Measurements from ENCODE around the gene LIME1.

The LIME1 gene

GRCh38 chr20:63709149-63709527, 27.3 kb upstream of the LIME1 start:
- Histone ChIP-seq H3K4me1 (ENCODE audit: control insufficient read depth in 2 of 2, insufficient read depth in 1 of 2, low read depth in 1 of 2, low read length in 2 of 2) (peaks cover 12 to 13% of the 10 kb centered on the region in 2 donors), H3K14ac (ENCODE audit: low read length) (no peak overlapping the region), H3K79me1 (ENCODE audit: low read depth, low read length) (peaks cover 30% of the 10 kb centered on the region), H4K8ac (ENCODE audit: low read depth, low read length) (no peak overlapping the region), H2BK5ac (ENCODE audit: low read length) (no peak overlapping the region), H2BK12ac (ENCODE audit: low read length) (no peak overlapping the region), H3K4me3 (ENCODE audit: low read length in 2 of 2) (peak overlapping the region in 1 of 2 donors; percentile 91), H3K4ac (ENCODE audit: low read length) (no peak overlapping the region), H3K27ac (replicated peaks; ENCODE audit: low read length) (no peak overlapping the region), H3K18ac (ENCODE audit: low read length) (no peak overlapping the region), H4K91ac (ENCODE audit: low read depth, low read length, poor library complexity) (no peak overlapping the region), H2BK15ac (ENCODE audit: low read length) (no peak overlapping the region), H2BK120ac (ENCODE audit: low read depth, low read length) (no peak overlapping the region), H2AK5ac (ENCODE audit: low read depth, low read length) (no peak overlapping the region), H3K4me2 (ENCODE audit: insufficient read depth, low read length, poor library complexity, severe bottlenecking) (no peak overlapping the region), H2AFZ (ENCODE audit: low read length) (no peak overlapping the region), H3K36me3 (replicated peaks in 1 of 2; ENCODE audit: control insufficient read depth in 2 of 2, insufficient read depth in 2 of 2, low read length in 2 of 2) (peaks cover 35 to 77% of the 10 kb centered on the region in 2 donors), H3K27me3 (ENCODE audit: control insufficient read depth in 3 of 3, insufficient read depth in 3 of 3, low read depth in 1 of 3, low read length in 3 of 3) (no peaks in the 10 kb centered on the region), H3K9me3 (replicated peaks in 1 of 2; ENCODE audit: control insufficient read depth in 2 of 2, insufficient read depth in 1 of 2, low read depth in 1 of 2, low read length in 2 of 2) (peaks cover 0 to 22% of the 10 kb centered on the region in 2 donors), H3K9ac (ENCODE audit: low read depth, low read length, poor library complexity) (no peak overlapping the region), H3K23ac (ENCODE audit: low read depth, low read length, poor library complexity) (peak overlapping the region; percentile 99)
- DNase-seq (ENCODE audit: low spot score): no peak
- no CpG with 5 or more reads among the region's 17 CpGs for WGBS, 2 donors (ENCODE audit: extremely low coverage in 2 of 2, insufficient read length in 2 of 2, insufficient replicate concordance in 1 of 2)

DNA sequence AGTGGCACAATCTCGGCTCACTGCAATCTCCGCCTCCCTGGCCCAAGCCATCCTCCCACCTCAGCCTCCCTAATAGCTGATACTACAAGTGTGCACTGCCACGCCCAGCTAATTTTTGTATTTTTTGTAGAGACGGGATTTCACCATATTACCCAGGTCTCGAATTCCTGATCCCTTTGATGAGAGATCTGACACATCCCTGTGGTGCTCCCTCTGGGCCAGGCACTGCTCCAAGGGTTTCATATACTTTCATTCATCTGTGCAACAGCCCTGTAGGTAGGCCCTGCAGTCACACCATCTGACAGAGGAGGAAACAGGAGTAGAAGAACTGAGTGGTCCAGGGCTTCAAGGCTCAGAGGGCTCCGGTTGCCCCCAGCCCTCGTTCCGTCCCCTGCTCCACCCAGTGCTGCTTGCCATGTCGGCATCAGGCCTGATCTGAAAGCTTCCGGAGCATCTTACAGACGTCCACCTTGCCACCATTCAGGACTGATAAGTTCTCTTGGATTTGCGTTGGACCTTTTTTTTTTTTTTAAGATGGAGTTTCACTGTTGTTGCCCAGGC, 25.3 kb upstream of the LIME1 start:
- Histone ChIP-seq H4K8ac (ENCODE audit: low read depth, low read length) (no peak overlapping the region), H2BK12ac (ENCODE audit: low read length) (no peak overlapping the region), H3K27me3 (ENCODE audit: control insufficient read depth in 3 of 3, insufficient read depth in 3 of 3, low read depth in 1 of 3, low read length in 3 of 3) (no peaks in the 10 kb centered on the region), H3K4ac (ENCODE audit: low read length) (no peak overlapping the region), H2AK5ac (ENCODE audit: low read depth, low read length) (no peak overlapping the region), H2BK120ac (ENCODE audit: low read depth, low read length) (no peak overlapping the region), H3K18ac (ENCODE audit: low read length) (no peak overlapping the region), H3K4me3 (ENCODE audit: low read length in 2 of 2) (no peak overlapping the region), H4K91ac (ENCODE audit: low read depth, low read length, poor library complexity) (no peak overlapping the region), H3K79me1 (ENCODE audit: low read depth, low read length) (peaks cover 25% of the 10 kb centered on the region), H2BK15ac (ENCODE audit: low read length) (no peak overlapping the region), H3K9me3 (replicated peaks in 1 of 2; ENCODE audit: control insufficient read depth in 2 of 2, insufficient read depth in 1 of 2, low read depth in 1 of 2, low read length in 2 of 2) (peaks cover 2 to 36% of the 10 kb centered on the region in 2 donors), H3K9ac (ENCODE audit: low read depth, low read length, poor library complexity) (no peak overlapping the region), H3K4me2 (ENCODE audit: insufficient read depth, low read length, poor library complexity, severe bottlenecking) (no peak overlapping the region), H3K14ac (ENCODE audit: low read length) (no peak overlapping the region), H2AFZ (ENCODE audit: low read length) (no peak overlapping the region), H3K36me3 (replicated peaks in 1 of 2; ENCODE audit: control insufficient read depth in 2 of 2, insufficient read depth in 2 of 2, low read length in 2 of 2) (peaks cover 15 to 73% of the 10 kb centered on the region in 2 donors), H3K27ac (replicated peaks; ENCODE audit: low read length) (no peak overlapping the region), H3K23ac (ENCODE audit: low read depth, low read length, poor library complexity) (no peak overlapping the region), H3K4me1 (ENCODE audit: control insufficient read depth in 2 of 2, insufficient read depth in 1 of 2, low read depth in 1 of 2, low read length in 2 of 2) (peaks cover 12 to 13% of the 10 kb centered on the region in 2 donors), H2BK5ac (ENCODE audit: low read length) (no peak overlapping the region)
- no CpG with 5 or more reads among the region's 12 CpGs for WGBS, 2 donors (ENCODE audit: extremely low coverage in 2 of 2, insufficient read length in 2 of 2, insufficient replicate concordance in 1 of 2)
- no peak for DNase-seq (ENCODE audit: low spot score)

DNA sequence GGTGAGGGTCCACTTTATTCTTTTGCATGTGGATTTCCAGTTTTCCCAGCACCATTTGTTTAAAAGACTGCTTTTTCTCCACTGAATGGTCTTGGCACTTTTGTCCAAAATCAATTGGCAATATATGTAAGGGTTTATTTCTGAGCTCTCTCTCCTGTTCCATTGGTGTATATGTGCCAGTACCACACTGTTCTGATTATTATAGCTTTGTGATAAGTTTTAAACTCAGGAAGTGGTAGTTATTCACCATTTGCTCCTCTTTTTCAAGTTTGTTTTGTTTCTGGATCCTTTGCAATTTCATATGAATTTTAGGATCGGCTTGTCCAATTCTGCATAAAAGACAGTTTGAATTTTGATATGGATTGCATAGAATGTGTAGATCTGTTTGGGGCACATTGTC, 24.3 kb upstream of the LIME1 start:
- H4K91ac ChIP-seq (ENCODE audit: low read depth, low read length, poor library complexity): no peak overlapping the region
- DNase-seq (ENCODE audit: low spot score): no peak
- H3K4ac ChIP-seq (ENCODE audit: low read length): no peak overlapping the region
- H2BK15ac ChIP-seq (ENCODE audit: low read length): no peak overlapping the region
- H3K14ac ChIP-seq (ENCODE audit: low read length): no peak overlapping the region
- no peak overlapping the region for H2BK5ac ChIP-seq (ENCODE audit: low read length)
- no peak overlapping the region for H4K8ac ChIP-seq (ENCODE audit: low read depth, low read length)
- H3K79me1 ChIP-seq (ENCODE audit: low read depth, low read length): peaks cover 18% of the 10 kb centered on the region
- peaks cover 6 to 8% of the 10 kb centered on the region in 2 donors for H3K4me1 ChIP-seq (ENCODE audit: control insufficient read depth in 2 of 2, insufficient read depth in 1 of 2, low read depth in 1 of 2, low read length in 2 of 2)
- no peak overlapping the region for H2AK5ac ChIP-seq (ENCODE audit: low read depth, low read length)
- H3K18ac ChIP-seq (ENCODE audit: low read length): no peak overlapping the region
- no CpG with 5 or more reads among the region's 1 CpG for WGBS, 2 donors (ENCODE audit: extremely low coverage in 2 of 2, insufficient read length in 2 of 2, insufficient replicate concordance in 1 of 2)
- H3K4me3 ChIP-seq (ENCODE audit: low read length in 2 of 2): no peak overlapping the region
- peaks cover 10 to 74% of the 10 kb centered on the region in 2 donors for H3K36me3 ChIP-seq (replicated peaks in 1 of 2; ENCODE audit: control insufficient read depth in 2 of 2, insufficient read depth in 2 of 2, low read length in 2 of 2)
- H2BK12ac ChIP-seq (ENCODE audit: low read length): no peak overlapping the region
- H2BK120ac ChIP-seq (ENCODE audit: low read depth, low read length): no peak overlapping the region
- no peak overlapping the region for H3K23ac ChIP-seq (ENCODE audit: low read depth, low read length, poor library complexity)
- H3K9me3 ChIP-seq (replicated peaks in 1 of 2; ENCODE audit: control insufficient read depth in 2 of 2, insufficient read depth in 1 of 2, low read depth in 1 of 2, low read length in 2 of 2): peaks cover 2 to 43% of the 10 kb centered on the region in 2 donors
- H3K4me2 ChIP-seq (ENCODE audit: insufficient read depth, low read length, poor library complexity, severe bottlenecking): no peak overlapping the region
- H3K27me3 ChIP-seq (ENCODE audit: control insufficient read depth in 3 of 3, insufficient read depth in 3 of 3, low read depth in 1 of 3, low read length in 3 of 3): no peaks in the 10 kb centered on the region
- no peak overlapping the region for H2AFZ ChIP-seq (ENCODE audit: low read length)
- H3K27ac ChIP-seq (replicated peaks; ENCODE audit: low read length): no peak overlapping the region
- no peak overlapping the region for H3K9ac ChIP-seq (ENCODE audit: low read depth, low read length, poor library complexity)

GRCh38 chr20:63714858-63715257, 21.6 kb upstream of the LIME1 start:
- Histone ChIP-seq H2BK12ac (ENCODE audit: low read length) (no peak overlapping the region), H4K8ac (ENCODE audit: low read depth, low read length) (no peak overlapping the region), H3K4me2 (ENCODE audit: insufficient read depth, low read length, poor library complexity, severe bottlenecking) (no peak overlapping the region), H2BK5ac (ENCODE audit: low read length) (no peak overlapping the region), H3K4ac (ENCODE audit: low read length) (no peak overlapping the region), H3K79me1 (ENCODE audit: low read depth, low read length) (peaks cover 3% of the 10 kb centered on the region), H2BK15ac (ENCODE audit: low read length) (no peak overlapping the region), H2BK120ac (ENCODE audit: low read depth, low read length) (no peak overlapping the region), H2AFZ (ENCODE audit: low read length) (no peak overlapping the region), H3K4me3 (ENCODE audit: low read length in 2 of 2) (no peak overlapping the region), H3K4me1 (ENCODE audit: control insufficient read depth in 2 of 2, insufficient read depth in 1 of 2, low read depth in 1 of 2, low read length in 2 of 2) (no peaks in the 10 kb centered on the region), H3K23ac (ENCODE audit: low read depth, low read length, poor library complexity) (no peak overlapping the region), H3K18ac (ENCODE audit: low read length) (no peak overlapping the region), H4K91ac (ENCODE audit: low read depth, low read length, poor library complexity) (no peak overlapping the region), H3K9ac (ENCODE audit: low read depth, low read length, poor library complexity) (no peak overlapping the region), H3K9me3 (replicated peaks in 1 of 2; ENCODE audit: control insufficient read depth in 2 of 2, insufficient read depth in 1 of 2, low read depth in 1 of 2, low read length in 2 of 2) (peaks cover 2 to 59% of the 10 kb centered on the region in 2 donors), H3K27ac (replicated peaks; ENCODE audit: low read length) (no peak overlapping the region), H2AK5ac (ENCODE audit: low read depth, low read length) (no peak overlapping the region), H3K27me3 (ENCODE audit: control insufficient read depth in 3 of 3, insufficient read depth in 3 of 3, low read depth in 1 of 3, low read length in 3 of 3) (no peaks in the 10 kb centered on the region), H3K14ac (ENCODE audit: low read length) (no peak overlapping the region), H3K36me3 (replicated peaks in 1 of 2; ENCODE audit: control insufficient read depth in 2 of 2, insufficient read depth in 2 of 2, low read length in 2 of 2) (peaks cover 10 to 83% of the 10 kb centered on the region in 2 donors)
- no peak for DNase-seq (ENCODE audit: low spot score)
- no CpG with 5 or more reads among the region's 5 CpGs for WGBS, 2 donors (ENCODE audit: extremely low coverage in 2 of 2, insufficient read length in 2 of 2, insufficient replicate concordance in 1 of 2)

Measured in neuronal stem cell (in vitro differentiated cells).